ENCODE measurements around the gene PFDN6. TPM values are rescaled to one million over a fixed set of nuclear protein-coding genes. Genes with fewer than 3 reads are reported as not detected.

The PFDN6 gene
- total and polyA plus RNA-seq, 9 of the 15 experiments (the other 6 are each of a cell fraction or from before 2014, with no cell fraction given), result 6.8 to 475 (median 216) TPM

- 0 out of 2 replicates have a peak, but pooled peaks have one; percentile 2 for TF ChIP-seq HMGXB4 (CRISPR knock-in tag; IDR thresholded peaks at IDR 0.05)
- no peak for TF ChIP-seq ZNF583 (CRISPR knock-in tag; IDR thresholded peaks at IDR 0.05)
- TF ChIP-seq USF1 (CRISPR knock-in tag; IDR thresholded peaks at IDR 0.05), result no peak; the same call in 1 of the 2 replicates
- no peak for TF ChIP-seq ZBTB26 (CRISPR knock-in tag; IDR thresholded peaks at IDR 0.05)
- no peak for TF ChIP-seq MYC (IDR thresholded peaks at IDR 0.05; ENCODE audit: low read depth, low read length)
- TF ChIP-seq MYC (CRISPR knock-in tag; IDR thresholded peaks at IDR 0.05; ENCODE audit: borderline replicate concordance, low read depth), result no peak; the same call in 1 of the 2 replicates
- no peak for TF ChIP-seq ZSCAN32 (CRISPR knock-in tag; IDR thresholded peaks at IDR 0.05)
- no peak for TF ChIP-seq FOXA1 (IDR thresholded peaks at IDR 0.05; ENCODE audit: borderline replicate concordance)
- no peak for TF ChIP-seq ATF3 (IDR thresholded peaks at IDR 0.05)
- TF ChIP-seq ATF3 (CRISPR knock-in tag; conservative IDR thresholded peaks at IDR 0.05), result no peak
- TF ChIP-seq PHF21A (IDR thresholded peaks at IDR 0.05; ENCODE audit: borderline replicate concordance, low read depth), result no peak
- no peak for TF ChIP-seq TFAM (CRISPR knock-in tag; conservative IDR thresholded peaks at IDR 0.05)
- peak; percentile 95 for TF ChIP-seq SNRNP70 (optimal IDR thresholded peaks at IDR 0.05; ENCODE audit: low read depth, low read length)
- TF ChIP-seq ZNF668 (CRISPR knock-in tag; IDR thresholded peaks at IDR 0.05), result no peak
- TF ChIP-seq SMAD3 (CRISPR knock-in tag; conservative IDR thresholded peaks at IDR 0.05), result no peak
- no peak for TF ChIP-seq ZNF124 (CRISPR knock-in tag; IDR thresholded peaks at IDR 0.05)
- no peak for TF ChIP-seq TBL1XR1 (IDR thresholded peaks at IDR 0.05; ENCODE audit: low read length in 2 of 2)
- peak; percentile 22; the same call in 1 of the 2 replicates for TF ChIP-seq POLR2AphosphoS5 (IDR thresholded peaks at IDR 0.05; ENCODE audit: control insufficient read depth, insufficient read depth, low read depth, low read length)
- TF ChIP-seq PHB (CRISPR knock-in tag; IDR thresholded peaks at IDR 0.05), result 0 out of 2 replicates have a peak, but pooled peaks have one; percentile 78
- TF ChIP-seq USF2 (CRISPR knock-in tag; IDR thresholded peaks at IDR 0.05), result no peak
- no peak for TF ChIP-seq NR1H2 (CRISPR knock-in tag; IDR thresholded peaks at IDR 0.05)
- no peak for TF ChIP-seq KLF10 (CRISPR knock-in tag; IDR thresholded peaks at IDR 0.05)
- TF ChIP-seq GTF2F1 (IDR thresholded peaks at IDR 0.05; ENCODE audit: low read depth, low read length), result no peak
Observed at GRCh38 chr6:33272275-33273128, 16.9 kb upstream of the PFDN6 start (continued).

Data from K562 (cell line).